Prostate gland (tissue), 2 donors: ENCODE measurements around the gene SLC39A6.

ENCODE experiments used
- CTCF ChIP-seq, 4 experiments: fragments of 200-600 bp in 2 of 4; fragments of 450-650 bp in 2 of 4; sonication (generic) in 2 of 4; IDR thresholded peaks; 1 replicate in 3 of 4; 2 replicates in 1 of 4; pipeline ENCODE4 v1.5.1; 2016 to 2019; ENCODE audit warnings: antibody characterized with exemption in 4 of 4, mild to moderate bottlenecking in 2 of 4, moderate library complexity in 2 of 4
- POLR2A ChIP-seq: fragments of 450-650 bp; IDR thresholded peaks from one replicate; pipeline ENCODE4 v1.6.1; 2016; ENCODE audit warnings: antibody characterized with exemption, mild to moderate bottlenecking

DNA sequence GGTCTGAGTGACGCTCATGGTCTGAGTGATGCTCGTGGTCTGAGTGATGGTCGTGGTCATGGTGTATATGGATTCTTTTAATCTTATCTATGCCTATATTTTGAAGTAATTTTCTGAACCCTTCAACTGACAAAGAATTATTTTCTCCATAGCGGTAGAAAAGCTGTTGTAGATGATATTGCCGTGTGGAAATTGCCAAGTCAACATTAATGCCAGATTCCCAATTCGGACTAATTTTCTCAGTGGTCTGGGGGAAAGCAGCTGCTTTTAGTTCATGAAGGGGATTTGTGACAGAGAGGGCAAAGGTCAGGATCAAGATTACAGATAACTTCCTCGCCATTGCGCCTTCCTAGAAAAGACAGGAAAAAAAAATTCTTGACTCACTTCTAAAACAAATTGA is 2.5 kb downstream of the SLC39A6 start:
- no peak for TF ChIP-seq POLR2A
- TF ChIP-seq CTCF (IDR thresholded peaks at IDR 0.05): no peak
